Endometrial microvascular endothelial cells (primary cell): Measurements from ENCODE around the gene MST1. TPM values are rescaled to one million over a fixed set of nuclear protein-coding genes. Genes with fewer than 3 reads are reported as not detected.

ENCODE experiments used
- in situ Hi-C: cut with HindIII; loops from 2 replicates; pipeline ENCODE4 v1.10.0; 2017; ENCODE audit warnings: low sequenced_read_pairs, low pct_unique_long_range_greater_than_20kb; ENCODE audit errors: inconsistent ontology term
- total RNA-seq: library from RNA; depleted of rRNA; stranded (reverse); fragments of >200 nt; gene quantifications from one replicate; pipeline ENCODE4 v1.2.3, GENCODE V29; 2015; ENCODE audit errors: inconsistent ontology term

Gene MST1
- 1.1 TPM for total RNA-seq

- in situ Hi-C loops: no loop called here
These were observed at the start of gene MST1, which contains the start of gene RNF123 for GRCh38 chr3:49689046-49689907. Gene MST1, minus strand, starts transcription at chr3:49689474. Its CDS starts 783 bp downstream, at chr3:49688691. Gene RNF123, plus strand, starts transcription at chr3:49689557. Its CDS starts 1,609 bp downstream, at chr3:49691166.

GRCh38 chr3:49738067-49738713 lies 48.9 kb upstream of the MST1 start:
- in situ Hi-C loops: loop anchor here (25.0 kb wide), 1 partner anchor 124 kb away; the partner anchor contains the start of genes CAMKV and TRAIP

- in situ Hi-C loops: loop anchor here (25.0 kb wide), 1 partner anchor 128 kb away; the partner anchor contains the start of genes CAMKV and TRAIP
These were observed 45.5 kb upstream of the MST1 start for GRCh38 chr3:49734752-49735151.

GRCh38 chr3:49733551-49733950 lies 44.3 kb upstream of the MST1 start:
- in situ Hi-C loops: loop anchor here (25.0 kb wide), 1 partner anchor 129 kb away; the partner anchor contains the start of genes CAMKV and TRAIP

GRCh38 chr3:49732597-49732996 lies 43.3 kb upstream of the MST1 start:
- in situ Hi-C loops: loop anchor here (25.0 kb wide), 1 partner anchor 130 kb away; the partner anchor contains the start of genes CAMKV and TRAIP

GRCh38 chr3:49729966-49730609 lies 40.8 kb upstream of the MST1 start:
- in situ Hi-C loops: loop anchor here (25.0 kb wide), 1 partner anchor 132 kb away; the partner anchor contains the start of genes CAMKV and TRAIP

- in situ Hi-C loops: loop anchor here (25.0 kb wide), 1 partner anchor 134 kb away; the partner anchor contains the start of genes CAMKV and TRAIP
These were observed 38.7 kb upstream of the MST1 start for GRCh38 chr3:49727924-49728361.

- in situ Hi-C loops: loop anchor here (25.0 kb wide), 1 partner anchor 135 kb away; the partner anchor contains the start of genes CAMKV and TRAIP
These were observed 38.1 kb upstream of the MST1 start for GRCh38 chr3:49727154-49727923.

GRCh38 chr3:49725906-49726681 lies 36.8 kb upstream of the MST1 start:
- in situ Hi-C loops: loop anchor here (25.0 kb wide), 1 partner anchor 136 kb away; the partner anchor contains the start of genes CAMKV and TRAIP

- in situ Hi-C loops: no loop called here
These were observed 35.3 kb upstream of the MST1 start for GRCh38 chr3:49724586-49724985.

- in situ Hi-C loops: no loop called here
These were observed 34.6 kb upstream of the MST1 start, which contains the start of gene GMPPB for GRCh38 chr3:49723628-49724551. Gene GMPPB, minus strand, starts transcription at chr3:49723951. Its CDS starts 225 bp downstream, at chr3:49723726.

- in situ Hi-C loops: no loop called here
These were observed 34.0 kb upstream of the MST1 start for GRCh38 chr3:49723296-49723627.

- in situ Hi-C loops: no loop called here
These were observed 33.6 kb upstream of the MST1 start for GRCh38 chr3:49722896-49723295.

- in situ Hi-C loops: no loop called here
These were observed 32.9 kb upstream of the MST1 start for GRCh38 chr3:49721896-49722781.

- in situ Hi-C loops: no loop called here
These were observed 32.3 kb upstream of the MST1 start for GRCh38 chr3:49721596-49721895.
